ENCODE measurements around the gene HERC4.

Gene HERC4, protein sequence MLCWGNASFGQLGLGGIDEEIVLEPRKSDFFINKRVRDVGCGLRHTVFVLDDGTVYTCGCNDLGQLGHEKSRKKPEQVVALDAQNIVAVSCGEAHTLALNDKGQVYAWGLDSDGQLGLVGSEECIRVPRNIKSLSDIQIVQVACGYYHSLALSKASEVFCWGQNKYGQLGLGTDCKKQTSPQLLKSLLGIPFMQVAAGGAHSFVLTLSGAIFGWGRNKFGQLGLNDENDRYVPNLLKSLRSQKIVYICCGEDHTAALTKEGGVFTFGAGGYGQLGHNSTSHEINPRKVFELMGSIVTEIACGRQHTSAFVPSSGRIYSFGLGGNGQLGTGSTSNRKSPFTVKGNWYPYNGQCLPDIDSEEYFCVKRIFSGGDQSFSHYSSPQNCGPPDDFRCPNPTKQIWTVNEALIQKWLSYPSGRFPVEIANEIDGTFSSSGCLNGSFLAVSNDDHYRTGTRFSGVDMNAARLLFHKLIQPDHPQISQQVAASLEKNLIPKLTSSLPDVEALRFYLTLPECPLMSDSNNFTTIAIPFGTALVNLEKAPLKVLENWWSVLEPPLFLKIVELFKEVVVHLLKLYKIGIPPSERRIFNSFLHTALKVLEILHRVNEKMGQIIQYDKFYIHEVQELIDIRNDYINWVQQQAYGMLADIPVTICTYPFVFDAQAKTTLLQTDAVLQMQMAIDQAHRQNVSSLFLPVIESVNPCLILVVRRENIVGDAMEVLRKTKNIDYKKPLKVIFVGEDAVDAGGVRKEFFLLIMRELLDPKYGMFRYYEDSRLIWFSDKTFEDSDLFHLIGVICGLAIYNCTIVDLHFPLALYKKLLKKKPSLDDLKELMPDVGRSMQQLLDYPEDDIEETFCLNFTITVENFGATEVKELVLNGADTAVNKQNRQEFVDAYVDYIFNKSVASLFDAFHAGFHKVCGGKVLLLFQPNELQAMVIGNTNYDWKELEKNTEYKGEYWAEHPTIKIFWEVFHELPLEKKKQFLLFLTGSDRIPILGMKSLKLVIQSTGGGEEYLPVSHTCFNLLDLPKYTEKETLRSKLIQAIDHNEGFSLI

DNA sequence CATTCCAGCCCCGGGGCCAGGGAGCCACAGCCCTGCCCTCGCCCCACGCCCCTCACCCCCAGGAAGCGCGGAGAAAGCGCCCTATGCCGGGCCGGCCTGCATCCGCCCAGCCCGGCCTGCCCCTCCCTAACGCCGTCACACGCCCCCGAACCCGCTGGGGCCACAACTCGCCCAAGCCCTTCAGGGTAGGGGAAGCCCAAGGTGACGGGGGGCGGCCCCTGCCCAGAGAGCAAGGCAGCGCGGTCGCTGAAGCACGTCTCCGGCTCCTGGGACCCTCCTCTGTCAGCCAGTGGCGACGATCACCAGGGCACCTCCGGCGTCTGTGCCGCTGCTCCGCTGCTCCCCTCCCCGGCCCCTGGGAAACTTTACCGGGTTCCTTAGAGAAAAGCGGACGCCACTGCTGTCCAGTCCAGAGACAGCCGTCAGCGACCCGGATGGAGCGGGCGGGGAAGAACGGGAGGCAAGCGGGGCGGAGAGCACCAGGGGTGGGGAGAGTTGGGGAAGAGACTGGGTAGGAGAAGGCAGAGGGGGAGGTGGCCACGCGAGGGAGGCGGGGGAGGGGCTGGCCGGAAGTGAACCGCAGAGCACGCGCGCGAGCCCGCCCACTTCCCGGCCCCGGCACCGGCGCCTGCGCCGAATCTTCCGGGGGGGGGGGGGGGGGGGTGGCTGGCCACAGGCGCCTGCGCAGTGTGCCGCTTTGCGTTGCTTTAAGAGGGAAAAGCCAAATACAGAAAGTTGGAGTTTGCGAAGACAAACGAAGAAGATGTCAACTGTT lies at the start of gene HERC4:
HERC4 (minus strand) TSS at position 509 of the 775 bp plus-strand sequence. CDS start 2,175 bp downstream, outside the sequence.
- DNase-seq (ENCODE audit: low spot score) = peak; percentile 98

DNA sequence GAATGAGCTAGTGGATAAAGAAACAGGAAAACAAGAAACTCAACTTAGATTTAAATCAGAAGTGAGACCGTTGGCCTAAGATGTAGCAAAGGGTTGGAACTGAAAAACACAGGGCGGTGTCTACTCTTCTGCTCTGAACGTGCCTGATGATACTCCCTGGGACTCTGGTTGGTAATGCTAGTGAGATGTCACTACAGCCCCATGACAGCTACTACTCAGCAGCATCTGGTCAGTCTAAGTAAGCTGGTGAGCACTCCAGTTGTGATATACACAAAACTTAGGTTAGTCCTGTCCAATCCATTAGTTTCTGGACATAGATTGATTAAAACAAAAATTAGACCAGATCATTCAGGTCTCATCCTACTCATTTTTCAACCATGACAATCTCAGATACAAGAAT lies 49.6 kb upstream of the HERC4 start:
- DNase-seq (ENCODE audit: low spot score) = no peak

DNA sequence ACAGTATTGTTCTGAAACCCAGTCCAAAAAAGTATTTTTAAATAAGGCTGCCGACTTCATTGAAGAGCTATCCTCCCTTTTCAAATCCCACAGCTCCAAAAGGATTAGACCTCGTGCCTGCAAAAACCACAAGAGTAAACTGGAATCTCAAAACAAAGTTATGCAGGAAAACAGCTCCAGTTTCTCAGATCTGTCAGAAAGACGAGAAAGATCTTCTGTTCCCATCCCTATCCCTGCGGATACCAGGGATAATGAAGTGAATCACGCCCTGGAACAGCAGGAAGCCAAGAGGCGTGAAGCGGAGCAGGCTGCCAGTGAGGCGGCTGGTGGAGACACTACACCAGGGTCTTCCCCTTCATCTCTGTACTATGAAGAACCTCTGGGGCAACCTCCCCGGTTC lies 46.8 kb upstream of the HERC4 start:
- peak; percentile 12 for DNase-seq (ENCODE audit: low spot score)

DNA sequence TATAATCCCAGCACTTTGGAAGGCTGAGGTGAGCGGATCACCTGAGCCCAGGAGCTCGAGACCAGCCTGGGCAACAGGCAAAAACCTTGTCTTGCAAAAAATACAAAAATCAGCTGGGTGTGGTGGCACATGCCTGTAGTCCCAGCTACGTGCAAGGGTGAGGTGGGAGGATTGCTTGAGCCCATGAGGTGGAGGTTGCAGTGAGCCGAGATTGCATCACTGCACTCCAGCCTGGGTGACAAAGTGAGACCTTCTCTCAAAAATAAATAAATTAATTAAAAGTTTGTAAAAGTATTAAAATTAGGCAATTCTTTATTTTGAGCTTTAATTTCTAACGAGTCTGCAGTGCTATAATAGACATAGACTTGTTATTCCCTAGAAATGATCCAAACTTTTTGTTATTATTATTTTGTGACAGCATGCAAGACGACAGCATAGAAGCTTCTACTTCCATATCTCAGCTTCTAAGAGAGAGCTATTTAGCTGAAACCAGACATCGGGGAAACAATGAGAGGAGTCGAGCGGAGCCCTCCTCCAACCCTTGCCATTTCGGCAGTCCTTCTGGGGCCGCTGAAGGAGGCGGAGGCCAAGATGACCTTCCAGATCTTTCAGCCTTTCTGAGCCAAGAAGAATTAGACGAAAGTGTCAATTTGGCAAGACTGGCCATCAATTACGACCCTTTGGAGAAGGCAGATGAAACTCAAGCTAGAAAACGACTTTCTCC lies 46.1 kb upstream of the HERC4 start:
- DNase-seq (ENCODE audit: low spot score) = no peak

DNA sequence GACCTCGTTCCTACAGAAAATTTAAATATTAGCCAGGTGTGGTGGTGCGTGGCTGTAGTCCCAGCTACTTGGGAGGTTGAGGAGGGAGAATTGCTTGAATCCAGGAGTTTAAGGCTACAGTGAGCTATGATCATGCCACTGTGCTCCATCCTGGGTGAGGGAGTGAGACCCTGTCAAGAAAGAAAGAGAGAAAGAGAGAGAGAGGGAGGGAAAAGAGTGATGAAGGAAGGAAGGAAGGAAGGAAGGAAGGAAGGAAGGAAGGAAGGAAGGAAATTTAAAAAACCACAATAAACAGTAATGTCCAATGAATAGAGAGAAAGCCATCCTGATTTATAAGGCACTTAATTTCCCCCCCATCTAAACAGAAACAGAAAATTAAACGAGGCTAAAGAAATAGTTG lies 43.6 kb upstream of the HERC4 start:
- DNase-seq (ENCODE audit: low spot score) = no peak

DNA sequence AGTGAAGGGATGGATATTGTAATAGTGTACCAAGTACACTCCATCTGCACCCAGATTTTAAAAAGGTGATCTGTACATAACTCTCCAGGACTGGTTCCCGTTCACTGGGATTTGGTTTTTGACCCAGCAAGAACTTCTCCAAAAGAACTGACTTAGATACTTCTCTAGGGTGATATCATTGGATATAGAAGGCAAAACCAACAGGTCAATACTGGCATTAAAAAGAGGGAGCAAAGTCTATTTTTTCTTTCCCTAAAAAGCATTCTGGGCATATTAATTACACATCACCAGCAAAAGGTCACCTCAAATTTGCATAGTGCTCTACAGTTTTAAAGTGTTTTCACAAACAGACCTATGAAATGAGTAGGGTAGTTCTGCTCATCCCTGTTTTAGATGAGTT lies 37.8 kb upstream of the HERC4 start:
- no peak for DNase-seq (ENCODE audit: low spot score)

DNA sequence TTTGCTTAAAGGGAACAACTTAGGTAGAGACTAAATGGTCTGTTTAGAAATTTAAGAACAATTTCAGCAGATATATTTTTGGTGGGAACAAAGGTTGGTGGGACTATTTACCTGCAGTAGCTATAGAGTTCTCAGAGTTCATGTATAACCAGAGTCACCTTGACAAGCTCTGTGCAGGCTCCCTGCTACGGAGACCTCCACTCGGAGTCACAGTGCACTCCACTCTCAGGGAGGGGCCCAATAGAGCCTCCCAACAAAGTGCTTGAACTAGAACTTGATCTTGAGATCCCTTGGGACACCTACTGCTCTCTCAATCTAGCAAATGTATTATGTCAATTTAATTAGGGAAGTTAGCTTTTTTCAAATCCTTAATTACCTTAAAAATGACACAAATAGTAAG lies 36.5 kb upstream of the HERC4 start:
- DNase-seq (ENCODE audit: low spot score) = no peak

DNA sequence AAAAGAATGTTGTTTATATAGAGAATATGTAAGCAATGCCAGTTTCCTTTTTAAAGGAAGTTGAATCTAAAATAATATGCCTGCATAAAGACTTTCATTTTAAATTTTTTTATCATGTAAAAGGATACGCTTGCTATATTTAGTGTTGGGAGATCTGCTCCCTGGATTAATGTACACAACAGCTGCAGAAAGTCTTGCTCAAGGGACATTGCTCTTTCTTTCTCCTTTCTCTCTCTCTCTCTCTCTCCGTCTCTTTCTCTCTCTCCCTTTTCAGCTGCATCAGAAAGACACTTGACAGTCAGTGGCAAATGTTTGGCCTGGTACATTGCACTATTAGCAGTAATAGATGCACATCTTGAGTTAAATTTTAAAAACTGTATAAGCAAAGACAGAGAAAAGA lies 34.9 kb upstream of the HERC4 start:
- DNase-seq (ENCODE audit: low spot score) = no peak

DNA sequence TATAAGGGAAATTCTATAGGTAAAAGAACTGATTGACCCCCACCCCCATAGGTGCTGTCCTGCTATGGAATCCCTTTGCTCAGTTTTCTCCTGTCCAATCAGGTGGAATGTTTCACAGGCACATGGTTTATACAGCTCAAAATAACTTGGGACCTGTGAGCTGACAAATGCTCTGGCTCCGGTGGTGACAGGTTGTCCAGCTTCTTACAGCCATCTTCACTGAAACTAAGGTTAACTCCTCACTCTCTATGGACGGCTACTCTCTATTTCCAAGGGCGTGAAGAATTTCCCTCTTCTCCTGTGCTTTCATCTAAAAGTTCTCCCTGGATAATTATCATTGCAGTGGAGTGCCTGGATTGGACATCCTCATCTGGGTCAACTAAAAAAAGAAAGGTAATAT lies 34.2 kb upstream of the HERC4 start, which contains the start of gene MYPN:
MYPN (plus strand) TSS at position 158 of the 400 bp plus-strand sequence. CDS start 11,951 bp downstream, outside the sequence.
- no peak for DNase-seq (ENCODE audit: low spot score)

DNA sequence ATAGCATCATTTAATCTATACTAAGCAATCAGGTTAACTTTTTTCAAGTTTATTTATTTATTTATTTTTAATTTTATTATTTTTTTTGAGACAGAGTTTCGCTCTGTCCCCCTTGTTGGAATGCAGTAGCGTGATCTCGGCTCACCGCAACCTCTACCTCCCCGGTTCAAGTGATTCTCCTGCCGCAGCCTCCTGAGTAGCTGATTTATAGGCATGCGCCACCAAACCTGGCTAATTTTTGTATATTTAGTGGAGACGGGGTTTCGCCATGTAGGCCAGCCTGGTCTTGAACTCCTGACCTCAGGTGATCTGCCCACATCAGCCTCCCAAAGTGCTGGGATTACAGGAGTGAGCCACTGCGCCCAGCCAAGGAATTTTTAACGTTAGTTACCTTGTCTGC lies 33.6 kb upstream of the HERC4 start:
- no peak for DNase-seq (ENCODE audit: low spot score)

DNA sequence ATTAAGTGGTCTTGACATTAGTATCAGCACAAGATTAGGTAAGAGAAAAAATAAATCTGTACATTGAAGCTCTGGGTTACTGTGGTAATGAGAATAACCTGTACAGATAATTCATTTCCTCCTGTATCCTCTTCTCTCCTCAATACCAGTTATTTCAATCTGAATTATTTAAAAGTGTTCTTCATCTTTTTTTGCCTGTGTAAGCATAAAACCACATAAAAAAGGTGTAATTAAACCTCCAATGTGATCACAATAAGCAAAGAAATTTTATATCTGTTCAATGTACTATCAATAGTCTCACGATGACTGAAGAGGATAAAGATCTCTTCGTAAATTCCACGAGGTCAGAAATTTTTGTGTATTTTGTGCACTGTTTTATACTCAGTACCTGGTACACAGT lies 33.0 kb upstream of the HERC4 start:
- DNase-seq (ENCODE audit: low spot score) = no peak

DNA sequence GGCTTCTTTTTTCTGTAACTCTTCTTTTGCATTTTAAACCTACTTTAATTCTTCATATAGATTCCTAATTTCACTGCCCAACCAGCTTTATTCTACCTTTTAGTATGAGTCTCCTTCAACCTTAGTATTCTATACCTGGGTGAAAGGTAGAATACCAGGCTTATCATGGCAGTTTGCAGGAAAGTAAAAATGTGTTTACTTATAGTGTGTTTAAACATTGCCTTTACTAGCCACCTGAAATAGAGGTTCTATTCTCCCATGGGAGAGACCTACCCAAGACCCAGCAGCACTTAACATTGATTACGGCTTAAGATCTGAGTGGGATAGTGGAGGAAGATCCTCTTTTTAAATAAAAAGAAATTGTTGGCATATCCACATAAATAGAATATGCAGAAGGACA lies 32.6 kb upstream of the HERC4 start:
- DNase-seq (ENCODE audit: low spot score) = no peak

DNA sequence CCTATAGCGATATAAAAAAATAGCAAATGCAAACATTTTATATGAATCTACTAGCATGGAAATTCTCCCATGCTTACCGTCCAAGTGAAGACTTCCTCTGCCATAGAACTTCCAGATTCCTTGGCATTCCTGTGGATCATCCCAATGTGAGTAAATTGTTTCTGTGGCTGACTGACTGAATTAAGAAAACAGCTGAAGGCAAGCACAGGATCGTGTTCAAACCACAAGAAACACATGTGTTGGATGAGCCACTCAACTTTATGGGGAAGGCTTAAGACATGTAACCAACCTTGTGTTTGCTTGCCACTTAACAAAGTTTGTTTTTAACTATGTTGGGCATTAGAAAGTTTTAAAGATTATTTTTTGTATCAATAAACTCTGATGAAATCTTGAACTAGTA lies 31.6 kb upstream of the HERC4 start:
- DNase-seq (ENCODE audit: low spot score) = peak; percentile 69

DNA sequence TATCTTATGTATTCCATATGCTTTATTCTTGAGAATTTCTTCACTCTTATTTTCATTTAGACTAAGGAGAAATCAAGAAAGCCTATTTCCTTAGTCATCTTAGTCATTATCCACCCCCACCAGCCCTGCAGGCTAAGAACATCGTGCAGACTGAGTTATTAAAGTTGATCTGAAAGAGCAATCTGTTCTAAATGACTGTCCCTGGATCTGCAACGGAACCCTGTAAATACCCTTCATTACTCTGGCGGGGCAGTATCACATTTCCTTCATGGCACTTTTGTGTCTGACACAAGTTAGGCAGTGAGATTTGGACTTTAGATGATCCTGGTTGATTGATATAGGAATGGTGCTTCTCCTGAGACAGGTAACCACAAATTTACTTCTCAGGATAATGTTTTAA lies 30.7 kb upstream of the HERC4 start:
- peak; percentile 51 for DNase-seq (ENCODE audit: low spot score)

DNA sequence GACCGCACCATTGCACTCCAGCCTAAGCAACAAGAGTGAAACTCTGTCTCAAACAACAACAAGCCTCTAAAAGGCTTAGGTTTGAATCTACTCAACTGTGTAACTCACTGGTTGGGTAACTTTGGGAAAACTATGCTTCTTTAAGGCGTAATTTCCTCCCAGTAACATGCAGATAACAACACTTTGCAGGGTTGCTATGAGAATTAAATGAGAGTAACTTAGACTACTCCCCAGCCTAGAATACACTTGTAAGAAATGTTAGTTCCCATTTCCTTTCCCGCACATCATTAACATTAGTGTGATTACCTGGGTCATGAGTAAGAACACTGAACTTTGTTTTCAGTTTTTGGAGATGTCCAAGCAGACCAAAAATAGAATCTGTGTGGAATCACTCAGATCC lies 28.8 kb upstream of the HERC4 start:
- no peak for DNase-seq (ENCODE audit: low spot score)

DNA sequence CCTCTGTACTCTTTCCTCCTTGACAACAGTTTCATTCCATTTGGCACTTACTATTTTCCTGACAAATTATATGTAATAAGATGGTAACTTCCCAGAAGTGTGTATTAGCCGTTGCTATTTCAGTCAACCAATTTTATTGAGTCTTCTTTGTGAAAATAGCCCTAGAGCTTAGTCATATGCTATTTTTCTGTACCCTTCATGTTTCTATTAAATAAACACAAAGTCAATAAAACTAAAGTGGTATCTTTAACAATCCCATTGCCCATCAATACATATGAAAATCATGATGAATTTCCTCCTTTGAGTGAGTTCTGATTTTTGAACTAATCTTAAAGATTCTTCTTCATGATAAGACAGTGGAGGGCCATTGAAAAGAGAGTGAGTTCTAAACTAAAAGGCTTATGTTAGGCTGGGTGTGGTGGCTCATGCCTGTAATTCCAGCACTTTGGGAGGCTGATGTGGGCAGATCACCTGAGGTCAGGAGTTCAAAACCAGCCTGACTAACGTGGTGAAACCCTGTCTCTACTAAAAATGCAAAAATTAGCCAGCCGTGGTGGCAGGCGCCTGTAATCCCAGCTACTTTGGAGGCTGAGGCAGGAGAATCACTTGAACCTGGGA lies 28.3 kb upstream of the HERC4 start:
- DNase-seq (ENCODE audit: low spot score) = no peak

DNA sequence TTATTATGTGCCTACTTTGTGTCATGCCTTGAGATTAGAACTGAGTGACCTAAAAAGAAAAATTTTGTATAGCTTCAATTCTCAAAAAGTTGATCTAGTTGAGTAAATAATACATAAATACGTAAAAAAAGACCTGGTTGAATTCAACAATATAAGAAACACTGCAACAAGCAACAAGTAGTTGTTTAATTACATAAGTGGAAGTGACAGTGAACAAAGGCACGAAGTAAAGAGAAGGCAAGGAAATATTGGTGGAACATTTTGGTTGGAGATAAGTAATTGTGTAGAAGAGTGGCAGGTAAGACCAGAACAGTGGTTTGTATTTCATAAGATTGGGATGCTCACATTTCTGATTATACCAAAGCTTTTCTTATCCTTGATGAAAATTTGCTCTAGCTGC lies 26.0 kb upstream of the HERC4 start:
- no peak for DNase-seq (ENCODE audit: low spot score)

DNA sequence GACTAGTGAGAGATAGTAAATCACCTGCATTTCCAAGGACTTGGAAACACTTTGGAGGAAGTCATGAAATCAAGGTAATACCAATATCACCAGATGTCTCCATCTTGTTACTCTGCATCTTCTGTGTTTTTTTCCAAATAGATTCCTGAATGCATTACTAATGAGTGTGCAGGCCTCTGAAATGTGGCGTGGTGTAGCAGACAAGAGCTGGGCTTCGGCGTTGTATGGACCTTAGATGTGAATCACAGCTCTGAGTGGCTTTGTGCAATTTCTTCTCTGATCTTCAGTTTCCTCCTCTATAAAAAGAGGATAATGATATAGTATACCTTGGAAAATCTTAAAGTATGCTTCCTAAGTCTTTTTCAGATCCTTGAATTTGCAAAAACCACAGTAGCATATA lies 24.7 kb upstream of the HERC4 start:
- DNase-seq (ENCODE audit: low spot score) = peak; percentile 63

DNA sequence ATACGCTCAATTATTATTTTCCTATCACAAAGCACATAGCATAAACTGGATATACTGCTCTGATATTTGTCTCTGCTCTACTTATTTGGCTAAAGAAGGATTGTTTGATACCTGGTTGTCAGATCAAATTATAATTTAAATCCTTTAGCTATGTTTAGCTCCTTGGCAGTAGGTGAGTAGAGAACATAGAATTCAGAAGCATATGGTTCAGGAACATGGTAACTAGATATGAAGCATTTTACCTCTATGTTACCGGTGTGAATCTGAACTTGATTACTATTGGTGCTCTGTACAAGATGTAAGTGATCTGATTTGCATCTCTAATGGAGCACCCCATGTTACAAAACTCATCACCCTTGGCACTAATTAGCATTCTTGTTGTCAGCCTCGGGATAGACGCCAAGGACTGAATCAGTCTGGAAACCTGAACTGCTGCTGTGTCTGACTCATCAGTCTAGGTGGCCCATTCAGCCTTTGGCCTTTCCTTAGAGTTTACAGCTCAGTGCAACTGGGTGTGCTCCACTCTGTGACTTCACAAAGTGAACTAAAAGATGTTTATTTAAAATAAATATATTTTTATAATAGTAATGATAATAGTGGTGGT lies 21.9 kb upstream of the HERC4 start:
- peak; percentile 78 for DNase-seq (ENCODE audit: low spot score)

DNA sequence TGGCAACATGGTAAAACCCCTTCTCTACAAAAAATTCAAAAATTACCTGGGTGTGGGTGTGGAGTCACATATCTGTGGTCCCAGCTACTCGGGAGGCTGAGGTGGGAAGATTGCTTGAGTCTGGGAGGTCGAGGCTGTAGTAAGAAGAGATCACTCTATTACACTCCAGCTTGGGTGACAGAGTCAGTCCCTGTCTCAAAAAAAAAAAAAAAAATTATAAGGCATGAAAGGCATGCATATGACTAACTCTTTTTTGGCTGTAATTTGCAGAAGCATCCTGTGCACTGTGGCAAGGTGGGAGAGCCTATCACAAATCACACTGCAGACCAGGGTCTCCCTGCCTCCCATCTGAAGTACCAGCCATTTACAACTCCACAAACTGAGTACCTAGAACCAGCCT lies 20.1 kb upstream of the HERC4 start:
- DNase-seq (ENCODE audit: low spot score) = peak; percentile 59

Data from GM03348 (cell line).